Activated CD4-positive, alpha-beta T cell treated with anti-CD3 and anti-CD28 coated beads, Interleukin-2, amount 10 ng/mL, durations not matched to agents 24 days and 14 days (primary cell): ENCODE measurements around the gene TCEANC2. TPM values are rescaled to one million over a fixed set of nuclear protein-coding genes. Genes with fewer than 3 reads are reported as not detected.
"Not testable (repeated sequence)": the region's sequence is repeated elsewhere in the genome, so short reads cannot be mapped to it uniquely, and the experiment has no call there.

ENCODE experiments used
- DNase-seq: peaks from one replicate; pipeline ENCODE4 v3.0.0; 2022
- H3K27ac Mint-ChIP-seq: one replicate; pipeline ENCODE4 v1.8.0; 2022; ENCODE audit warnings: mild to moderate bottlenecking, mixed read lengths
- H3K27me3 Mint-ChIP-seq: one replicate; pipeline ENCODE4 v1.8.0; 2022; ENCODE audit warnings: mixed read lengths
- H3K36me3 Mint-ChIP-seq: one replicate; pipeline ENCODE4 v1.8.0; 2022; ENCODE audit warnings: low read depth, mild to moderate bottlenecking, mixed read lengths
- H3K4me1 Mint-ChIP-seq: one replicate; pipeline ENCODE4 v1.8.0; 2021; ENCODE audit warnings: mixed read lengths
- H3K4me3 Mint-ChIP-seq: one replicate; pipeline ENCODE4 v1.8.0; 2022; ENCODE audit warnings: mild to moderate bottlenecking, moderate library complexity, mixed read lengths
- H3K9me3 Mint-ChIP-seq: one replicate; pipeline ENCODE4 v1.8.0; 2021; ENCODE audit warnings: mixed read lengths
- intact Hi-C: fragments of 100-400 bp; cut with micrococcal nuclease; formaldehyde crosslinking; loops from one replicate; pipeline ENCODE4 v1.15.1; 2023
- total RNA-seq: library from RNA; stranded (reverse); gene quantifications from 2 replicates; pipeline ENCODE4 v1.2.3, GENCODE V29; 2022

Gene TCEANC2
- total RNA-seq, 1 donor from 2014 or later, result 10.0 TPM

GRCh38 chr1:54047384-54048305, 5.8 kb upstream of the TCEANC2 start:
- Mint-ChIP-seq H3K27ac (peak overlapping the region; percentile 10), H3K36me3 (peaks cover 23% of the 10 kb centered on the region), H3K9me3 (no peaks in the 10 kb centered on the region), H3K4me1 (peaks cover 10% of the 10 kb centered on the region), H3K4me3 (no peak overlapping the region), H3K27me3 (no peaks in the 10 kb centered on the region)
- DNase-seq, result no peak
- intact Hi-C loops, result no loop called here

GRCh38 chr1:54050435-54050834, 3.0 kb upstream of the TCEANC2 start:
- intact Hi-C loops, result loop anchor here (5.0 kb wide), 2 partner anchors 492 to 723 kb away; partner anchors contain the start of gene LRP8
- not testable (repeated sequence) for H3K4me3 Mint-ChIP-seq, DNase-seq, H3K9me3 Mint-ChIP-seq, H3K27me3 Mint-ChIP-seq, H3K36me3 Mint-ChIP-seq, H3K27ac Mint-ChIP-seq
- H3K4me1 Mint-ChIP-seq, result peaks cover 18% of the 10 kb centered on the region

- H3K27ac Mint-ChIP-seq, result no peak overlapping the region
- peaks cover 18% of the 10 kb centered on the region for H3K36me3 Mint-ChIP-seq
- H3K4me1 Mint-ChIP-seq, result peaks cover 24% of the 10 kb centered on the region
- no peaks in the 10 kb centered on the region for H3K9me3 Mint-ChIP-seq
- H3K27me3 Mint-ChIP-seq, result no peaks in the 10 kb centered on the region
- intact Hi-C loops, result loop anchor here (5.0 kb wide), 2 partner anchors 490 to 725 kb away; partner anchors contain the start of gene LRP8
- H3K4me3 Mint-ChIP-seq, result no peak overlapping the region
- DNase-seq, result no peak
These were observed 1.4 kb upstream of the TCEANC2 start for GRCh38 chr1:54051933-54052430.

GRCh38 chr1:54052431-54052933, 926 bp upstream of the TCEANC2 start:
- H3K27ac Mint-ChIP-seq, result no peak overlapping the region
- H3K9me3 Mint-ChIP-seq, result no peaks in the 10 kb centered on the region
- no peaks in the 10 kb centered on the region for H3K27me3 Mint-ChIP-seq
- peak; percentile 86 for DNase-seq
- intact Hi-C loops, result loop anchor here (5.0 kb wide), 2 partner anchors 490 to 725 kb away; partner anchors contain the start of gene LRP8
- no peak overlapping the region for H3K4me3 Mint-ChIP-seq
- peaks cover 25% of the 10 kb centered on the region for H3K4me1 Mint-ChIP-seq
- H3K36me3 Mint-ChIP-seq, result peaks cover 19% of the 10 kb centered on the region

GRCh38 chr1:54053745-54054437, 483 bp downstream of the TCEANC2 start:
- H3K9me3 Mint-ChIP-seq, result no peaks in the 10 kb centered on the region
- no peak for DNase-seq
- intact Hi-C loops, result loop anchor here (1.0 to 5.0 kb wide), 11 partner anchors 108 to 858 kb away; partner anchors contain the start of genes CPT2, CYB5RL, LRP8 and LRRC42
- H3K36me3 Mint-ChIP-seq, result peaks cover 28% of the 10 kb centered on the region
- H3K4me1 Mint-ChIP-seq, result peaks cover 32% of the 10 kb centered on the region
- H3K27me3 Mint-ChIP-seq, result no peaks in the 10 kb centered on the region
- H3K4me3 Mint-ChIP-seq, result no peak overlapping the region
- H3K27ac Mint-ChIP-seq, result no peak overlapping the region

GRCh38 chr1:54054438-54054749, 986 bp downstream of the TCEANC2 start:
- Mint-ChIP-seq H3K36me3 (peaks cover 32% of the 10 kb centered on the region), H3K4me1 (peaks cover 32% of the 10 kb centered on the region), H3K9me3 (no peaks in the 10 kb centered on the region), H3K4me3 (no peak overlapping the region), H3K27me3 (no peaks in the 10 kb centered on the region), H3K27ac (no peak overlapping the region)
- DNase-seq, result peak; percentile 69
- intact Hi-C loops, result loop anchor here (5.0 kb wide), 2 partner anchors 488 to 727 kb away; partner anchors contain the start of gene LRP8

GRCh38 chr1:54064299-54064698, 10.9 kb downstream of the TCEANC2 start:
- Mint-ChIP-seq H3K27ac (no peak overlapping the region), H3K27me3 (no peaks in the 10 kb centered on the region), H3K36me3 (peaks cover 18% of the 10 kb centered on the region), H3K9me3 (no peaks in the 10 kb centered on the region), H3K4me1 (peaks cover 10% of the 10 kb centered on the region), H3K4me3 (no peak overlapping the region)
- intact Hi-C loops, result no loop called here
- DNase-seq, result no peak

GRCh38 chr1:54069791-54070170, 16.4 kb downstream of the TCEANC2 start:
- no peak overlapping the region for H3K27ac Mint-ChIP-seq

GRCh38 chr1:54070171-54070837, 16.9 kb downstream of the TCEANC2 start:
- Mint-ChIP-seq H3K36me3 (peaks cover 11% of the 10 kb centered on the region), H3K9me3 (no peaks in the 10 kb centered on the region), H3K4me3 (no peak overlapping the region), H3K27ac (no peak overlapping the region), H3K4me1 (no peaks in the 10 kb centered on the region), H3K27me3 (no peaks in the 10 kb centered on the region)
- intact Hi-C loops, result loop anchor here (1.0 to 5.0 kb wide), 2 partner anchors 337 to 419 kb away; partner anchors contain the start of gene SSBP3
- DNase-seq, result no peak

More at GRCh38 chr1:54069791-54070170, 16.4 kb downstream of the TCEANC2 start:
- peaks cover 15% of the 10 kb centered on the region for H3K36me3 Mint-ChIP-seq
- peak; percentile 64 for DNase-seq
- no peaks in the 10 kb centered on the region for H3K9me3 Mint-ChIP-seq
- intact Hi-C loops, result loop anchor here (1.0 to 5.0 kb wide), 2 partner anchors 338 to 420 kb away; partner anchors contain the start of gene SSBP3
- H3K27me3 Mint-ChIP-seq, result no peaks in the 10 kb centered on the region
- H3K4me3 Mint-ChIP-seq, result no peak overlapping the region
- peaks cover 2% of the 10 kb centered on the region for H3K4me1 Mint-ChIP-seq

GRCh38 chr1:54077359-54077758, 24.0 kb downstream of the TCEANC2 start:
- DNase-seq, result no peak
- H3K4me1 Mint-ChIP-seq, result peaks cover 12% of the 10 kb centered on the region
- peaks cover 6% of the 10 kb centered on the region for H3K36me3 Mint-ChIP-seq
- no peaks in the 10 kb centered on the region for H3K27me3 Mint-ChIP-seq
- intact Hi-C loops, result no loop called here
- no peaks in the 10 kb centered on the region for H3K9me3 Mint-ChIP-seq
- no peak overlapping the region for H3K4me3 Mint-ChIP-seq
- no peak overlapping the region for H3K27ac Mint-ChIP-seq

GRCh38 chr1:54080598-54081049, 27.2 kb downstream of the TCEANC2 start:
- DNase-seq, result no peak
- H3K4me1 Mint-ChIP-seq, result peaks cover 14% of the 10 kb centered on the region

GRCh38 chr1:54081306-54082270, 28.2 kb downstream of the TCEANC2 start:
- intact Hi-C loops, result loop anchor here (2.0 kb wide), 1 partner anchor 221 kb away; no protein-coding TSS in a partner anchor
- H3K27me3 Mint-ChIP-seq, result no peaks in the 10 kb centered on the region
- DNase-seq, result peak; percentile 87
- H3K4me1 Mint-ChIP-seq, result peaks cover 14% of the 10 kb centered on the region
- H3K27ac Mint-ChIP-seq, result no peak overlapping the region
- peaks cover 2% of the 10 kb centered on the region for H3K36me3 Mint-ChIP-seq
- H3K9me3 Mint-ChIP-seq, result no peaks in the 10 kb centered on the region
- H3K4me3 Mint-ChIP-seq, result no peak overlapping the region

More at GRCh38 chr1:54080598-54081049, 27.2 kb downstream of the TCEANC2 start:
- H3K27ac Mint-ChIP-seq, result no peak overlapping the region
- H3K36me3 Mint-ChIP-seq, result peaks cover 6% of the 10 kb centered on the region
- no peaks in the 10 kb centered on the region for H3K9me3 Mint-ChIP-seq
- H3K4me3 Mint-ChIP-seq, result no peak overlapping the region
- H3K27me3 Mint-ChIP-seq, result no peaks in the 10 kb centered on the region
- intact Hi-C loops, result loop anchor here (2.0 kb wide), 1 partner anchor 220 kb away; no protein-coding TSS in a partner anchor
